Psoas muscle (tissue), 8 donors: ENCODE results near the gene EBLN2. TPM values are rescaled to one million over a fixed set of nuclear protein-coding genes. Genes with fewer than 3 reads are reported as not detected.

ENCODE experiments used
- ATAC-seq, 4 donors: fragments of 200-7000 bp; cut with Tn5 transposase; one replicate each; pipeline ENCODE4 v1.9.1; 2020; ENCODE audit warnings: moderate library complexity in 3 of 4, mild to moderate bottlenecking in 2 of 4
- DNase-seq, 2 donors: peaks; one replicate each; pipeline ENCODE4 v3.0.0-alpha.2; 2020
- H3K27ac ChIP-seq: fragments of 200-600 bp; one replicate; pipeline ENCODE4 v1.8.0; 2022
- H3K27me3 ChIP-seq, 3 donors: fragments of 200-600 bp in 1 of 3; one replicate each; pipeline versions ENCODE4 v1.6.1 to v1.8.0; 2013 to 2022; ENCODE audit warnings: low read length in 2 of 3, mild to moderate bottlenecking in 2 of 3, moderate library complexity in 1 of 3; ENCODE audit not compliant: insufficient read depth in 3 of 3
- H3K36me3 ChIP-seq, 2 donors: fragments of 200-600 bp in 1 of 2; one replicate each; pipeline versions ENCODE4 v1.6.1 to v1.8.0; 2013 to 2022; ENCODE audit warnings: low read depth in 1 of 2, mild to moderate bottlenecking in 1 of 2, moderate library complexity in 1 of 2; ENCODE audit not compliant: insufficient read depth in 1 of 2
- H3K4me1 ChIP-seq: fragments of 200-600 bp; one replicate; pipeline ENCODE4 v1.8.0; 2022
- H3K4me3 ChIP-seq: fragments of 200-600 bp; one replicate; pipeline ENCODE4 v1.8.0; 2022; ENCODE audit warnings: mild to moderate bottlenecking
- H3K9me3 ChIP-seq: fragments of 200-600 bp; one replicate; pipeline ENCODE4 v1.8.0; 2022
- CTCF ChIP-seq: fragments of 200-600 bp; IDR thresholded peaks from one replicate; pipeline ENCODE4 v1.8.0; 2022; ENCODE audit warnings: antibody characterized with exemption
- WGBS, 3 donors: extraction: QIAGEN DNeasy Blood & Tissue Kit; methylation state at CpG; one replicate each; pipeline versions ENCODE4 v1.1.6 to v1.1.7; 2013; 5-methylcytosine and 5-hydroxymethylcytosine counted together
- intact Hi-C, 2 donors: fragments of 100-400 bp; cut with DNase I; formaldehyde crosslinking; loops; one replicate each; pipeline versions ENCODE4 v1.11.0 to v1.14.2; 2022
- polyA plus RNA-seq, 3 donors: library from polyadenylated mRNA; stranded (reverse); fragments of 200-250 nt; gene quantifications; one replicate each; pipeline ENCODE4 v1.2.3, GENCODE V29; 2013
- total RNA-seq, 4 donors: library from RNA; stranded (reverse); fragmentation: NEBNext Ultra II Directional in 2 of 4; extraction: Animal tissue kit (Norgen Biotek cat#: 25700) in 2 of 4; gene quantifications; one replicate each; pipeline versions ENCODE4 v1.2.1 to v1.2.4, GENCODE V29; 2021 to 2023
- donor health status: healthy with polysubstance abuse.
- donor health status: DM: no; HTN: no; CAD: no; lungs with moderate emphysema.
- donor health status: Bipolar disorder and iron deficiency.
- donor health status: healthy.
- donor health status: DM: yes; HTN: yes; CAD: no.
- donor health status: DM: no; HTN: no; CAD: no.
- donor health status: DM: no; HTN: no; CAD: no.
- donor health status: DM: yes; HTN: yes; CAD: no.

EBLN2 gene
- total and polyA plus RNA-seq, 7 donors, result 0.08 to 1.4 (median 0.54) TPM

GRCh38 chr3:73029321-73029796 is 32.1 kb upstream of the EBLN2 start:
- peak overlapping the region; percentile 67 for H3K27ac ChIP-seq
- H3K4me1 ChIP-seq, result peaks cover 63% of the 10 kb centered on the region
- no peak overlapping the region for H3K4me3 ChIP-seq
- no peak for TF ChIP-seq CTCF
- ATAC-seq, result peak; percentile 72 to 78 (median 76)
- H3K9me3 ChIP-seq, result no peaks in the 10 kb centered on the region
- no peaks in the 10 kb centered on the region for H3K36me3 ChIP-seq
- intact Hi-C loops, result no loop called here
- no peak for DNase-seq
- 23 to 30% (median 28%) methylated on average over 1 of the region's 1 CpG for WGBS, 3 donors
- H3K27me3 ChIP-seq, result no peaks in the 10 kb centered on the region

- peak overlapping the region; percentile 67 for H3K27ac ChIP-seq
- TF ChIP-seq CTCF, result no peak
- H3K9me3 ChIP-seq, result no peaks in the 10 kb centered on the region
- ATAC-seq, result peak; percentile 54 to 63 (median 60)
- 92 to 94% (median 94%) methylated on average over 1 of the region's 1 CpG for WGBS, 3 donors
- H3K4me1 ChIP-seq, result peaks cover 61% of the 10 kb centered on the region
- H3K27me3 ChIP-seq, result no peaks in the 10 kb centered on the region
- no peak for DNase-seq
- H3K36me3 ChIP-seq, result no peaks in the 10 kb centered on the region
- intact Hi-C loops, result no loop called here
- no peak overlapping the region for H3K4me3 ChIP-seq
These were observed 31.3 kb upstream of the EBLN2 start for GRCh38 chr3:73030073-73030597.

GRCh38 chr3:73031573-73032103 is 29.8 kb upstream of the EBLN2 start:
- peak overlapping the region; percentile 14 for H3K27ac ChIP-seq
- no peak for ATAC-seq
- H3K27me3 ChIP-seq, result no peaks in the 10 kb centered on the region
- no peak for TF ChIP-seq CTCF
- intact Hi-C loops, result no loop called here
- no peak for DNase-seq
- no peaks in the 10 kb centered on the region for H3K9me3 ChIP-seq
- peaks cover 61% of the 10 kb centered on the region for H3K4me1 ChIP-seq
- 17 to 35% (median 23%) methylated on average over 2 of the region's 2 CpGs for WGBS, 3 donors
- H3K36me3 ChIP-seq, result no peaks in the 10 kb centered on the region
- no peak overlapping the region for H3K4me3 ChIP-seq

- Histone ChIP-seq H3K9me3 (no peaks in the 10 kb centered on the region), H3K4me3 (no peak overlapping the region), H3K27me3 (no peaks in the 10 kb centered on the region), H3K4me1 (peaks cover 74% of the 10 kb centered on the region), H3K27ac (no peak overlapping the region), H3K36me3 (no peaks in the 10 kb centered on the region)
- ATAC-seq (peak in 3 of 4 donors; percentile 20 to 47 (median 32)), DNase-seq (no peak)
- WGBS, 3 donors, result 48 to 73% (median 50%) methylated on average over 3 of the region's 3 CpGs
- TF ChIP-seq CTCF, result no peak
- intact Hi-C loops, result no loop called here
These were observed 24.5 kb upstream of the EBLN2 start for GRCh38 chr3:73036694-73037591.
